Fibroblast of gingiva (primary cell): Measurements from ENCODE around the gene GPR152.
"Not testable (repeated sequence)": the region's sequence is repeated elsewhere in the genome, so short reads cannot be mapped to it uniquely, and the experiment has no call there.

ENCODE experiments used
- DNase-seq: peaks from one replicate; pipeline ENCODE4 v3.0.0-alpha.2; 2011; ENCODE audit warnings: low read depth

Gene GPR152

DNA sequence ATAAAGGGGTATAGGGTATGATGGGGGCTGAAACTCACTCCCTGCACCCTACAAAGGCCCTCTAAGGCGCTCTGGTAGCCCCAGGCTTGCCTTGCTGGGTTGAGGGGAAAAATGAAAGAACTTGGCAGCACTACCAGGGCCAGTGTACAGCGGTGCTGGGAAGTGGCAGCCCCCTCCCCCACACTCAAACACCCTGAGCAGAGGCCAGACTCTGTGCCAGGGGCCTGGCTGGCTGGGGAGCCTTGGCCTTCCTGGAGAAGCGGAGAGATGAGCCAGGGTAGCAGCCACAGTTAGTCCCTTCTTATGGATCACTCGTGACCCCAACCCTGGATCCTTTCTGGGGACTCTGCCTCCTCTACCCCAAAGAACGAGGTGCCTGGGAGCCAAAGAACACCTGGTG lies 13.8 kb upstream of the GPR152 start:
- no peak for DNase-seq

DNA sequence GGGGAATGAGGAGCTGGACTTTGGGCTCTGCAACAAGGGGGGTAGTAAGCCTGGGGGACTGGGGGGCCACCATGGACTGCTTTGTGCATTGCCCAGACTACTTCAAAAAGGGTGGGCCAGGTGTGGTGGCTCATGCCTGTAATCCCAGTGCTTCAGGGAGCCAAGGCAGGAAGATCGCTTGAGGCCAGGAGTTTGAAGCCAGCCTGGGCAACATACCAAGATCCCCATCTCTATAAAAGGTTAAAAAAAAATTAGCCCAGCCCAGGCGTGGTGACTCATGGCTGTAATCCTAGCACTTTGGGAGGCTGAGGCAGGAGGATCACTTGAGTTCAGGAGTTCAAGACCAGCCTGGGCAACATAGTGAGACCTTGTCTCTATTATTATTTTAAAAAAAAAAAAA lies 13.0 kb upstream of the GPR152 start:
- DNase-seq: not testable (repeated sequence)

DNA sequence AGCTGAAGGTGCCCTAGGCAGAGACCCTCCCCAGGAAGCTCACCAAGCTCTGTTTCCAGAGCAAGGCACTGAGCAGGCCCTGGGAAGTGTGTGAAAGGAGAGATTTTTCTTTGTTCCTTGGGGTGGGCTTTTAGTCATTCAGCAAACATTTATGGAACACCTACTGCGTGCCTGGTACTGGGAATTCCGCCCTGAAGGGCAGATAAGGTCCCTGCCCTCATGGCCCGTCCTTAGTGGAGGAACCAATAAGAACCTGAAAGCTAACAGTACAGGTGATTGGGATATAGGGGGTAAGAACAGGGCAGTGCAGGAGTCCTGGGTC lies 12.6 kb upstream of the GPR152 start:
- no peak for DNase-seq

DNA sequence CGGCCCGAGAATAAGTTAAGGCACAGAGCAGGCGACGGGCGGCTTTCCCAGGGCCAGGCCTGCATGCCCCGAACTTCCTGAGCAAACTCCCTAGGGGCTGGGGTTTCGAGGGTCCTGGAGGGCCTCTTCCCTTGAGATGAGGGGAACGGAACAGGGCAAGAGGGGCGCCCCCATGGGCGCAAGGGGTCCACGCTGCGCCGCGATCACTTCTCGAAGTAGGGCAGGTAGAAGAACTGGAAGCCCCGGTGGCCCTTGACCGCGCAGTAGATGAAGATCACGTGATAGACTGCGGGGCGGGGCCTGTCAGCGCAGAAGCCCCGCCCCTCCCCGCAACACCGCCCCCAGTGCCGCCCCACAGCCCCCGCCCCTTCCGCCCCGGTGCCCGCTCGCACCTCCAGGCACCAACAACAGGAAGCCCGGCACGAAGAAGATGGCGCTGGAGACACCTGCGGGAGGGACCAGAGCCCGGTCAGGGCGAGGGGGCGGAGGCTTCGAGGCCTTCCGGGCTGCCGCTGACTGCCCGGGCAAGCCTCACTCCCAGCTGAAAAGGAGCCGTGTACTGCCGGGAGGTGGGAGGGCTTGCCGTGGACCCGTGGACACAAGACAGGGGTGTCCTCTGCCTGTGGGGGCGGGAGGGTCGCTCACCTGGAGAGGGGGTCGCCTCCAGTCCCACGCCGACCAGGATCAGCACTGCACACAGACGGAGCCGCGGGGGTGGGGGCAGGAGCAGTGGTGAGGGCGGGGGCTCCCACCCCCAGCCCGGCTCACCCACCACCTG lies 12.1 kb upstream of the GPR152 start:
- peak; percentile 65 for DNase-seq

DNA sequence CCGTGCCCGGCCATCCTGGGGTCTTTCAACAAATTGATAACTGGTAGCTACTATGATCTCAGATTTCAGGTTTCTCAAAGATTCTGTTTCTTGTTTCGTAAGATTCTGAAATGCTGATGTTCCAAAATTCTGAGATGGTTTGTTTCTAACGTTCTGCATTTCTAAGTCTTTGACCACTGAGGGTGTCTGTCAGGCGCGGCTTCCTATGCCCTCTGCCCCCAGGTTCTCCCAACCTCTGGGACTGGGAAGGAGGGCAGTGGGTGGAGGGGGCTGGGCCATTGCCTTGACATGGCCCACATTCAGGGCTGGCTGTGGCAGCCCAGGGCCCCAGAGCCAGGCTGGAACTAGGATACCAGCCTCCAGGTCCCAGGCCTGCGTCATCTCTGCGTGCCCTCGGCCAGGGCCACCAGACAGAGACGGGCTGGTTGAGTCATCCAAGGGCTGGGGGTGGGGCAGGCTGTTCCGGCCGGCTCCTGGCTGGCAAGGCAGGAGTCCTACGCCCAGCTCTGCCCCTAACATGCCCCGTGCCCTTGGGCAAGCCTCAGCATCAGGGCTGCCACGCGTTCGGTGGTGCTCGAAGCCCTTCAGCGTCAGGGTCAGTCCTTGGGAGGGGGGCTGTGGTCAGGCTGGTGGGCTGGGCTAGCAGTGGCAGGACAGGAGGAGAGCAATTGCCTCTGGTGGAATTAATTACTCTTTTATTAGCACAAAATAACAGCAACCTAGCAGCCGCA lies 11.3 kb upstream of the GPR152 start:
- peak; percentile 62 for DNase-seq

DNA sequence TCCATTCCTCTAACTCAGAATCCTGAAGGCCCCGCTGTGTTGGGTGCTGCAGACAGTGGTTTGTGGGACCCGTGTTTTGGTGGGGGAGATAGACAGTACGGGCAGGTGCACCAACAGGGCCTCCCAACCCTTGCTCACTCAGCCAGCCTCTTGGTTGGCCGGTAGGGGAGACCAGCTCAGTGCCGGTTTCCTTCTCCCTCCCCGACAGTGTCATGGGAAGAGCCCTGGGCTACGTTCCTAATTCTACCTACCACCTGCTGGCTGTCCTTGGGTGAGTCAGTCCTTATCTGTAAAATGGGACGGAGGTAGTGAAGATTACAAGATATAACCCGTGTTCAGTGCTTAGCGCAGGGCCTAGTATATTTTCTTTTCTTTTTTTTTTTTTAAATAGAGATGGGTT lies 10.7 kb upstream of the GPR152 start:
- no peak for DNase-seq

DNA sequence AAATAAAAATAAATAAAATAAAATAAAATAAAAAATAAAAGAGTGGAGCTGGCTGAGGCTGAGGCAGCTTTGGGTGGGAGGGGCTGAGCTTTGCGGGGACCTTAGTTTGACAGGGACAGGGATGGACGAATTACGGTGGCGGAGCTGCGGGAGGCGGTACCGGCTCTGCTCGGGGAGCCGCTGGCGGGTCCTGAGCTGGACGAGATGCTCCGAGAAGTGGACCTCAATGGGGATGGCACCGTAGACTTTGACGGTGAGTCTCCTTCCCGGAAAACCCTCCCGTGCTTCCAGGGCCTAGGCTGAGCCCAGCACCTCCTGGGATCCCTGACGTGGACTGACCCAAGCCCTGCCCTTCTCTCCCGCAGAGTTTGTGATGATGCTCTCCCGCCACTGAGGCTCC lies 5.7 kb upstream of the GPR152 start:
- no peak for DNase-seq

DNA sequence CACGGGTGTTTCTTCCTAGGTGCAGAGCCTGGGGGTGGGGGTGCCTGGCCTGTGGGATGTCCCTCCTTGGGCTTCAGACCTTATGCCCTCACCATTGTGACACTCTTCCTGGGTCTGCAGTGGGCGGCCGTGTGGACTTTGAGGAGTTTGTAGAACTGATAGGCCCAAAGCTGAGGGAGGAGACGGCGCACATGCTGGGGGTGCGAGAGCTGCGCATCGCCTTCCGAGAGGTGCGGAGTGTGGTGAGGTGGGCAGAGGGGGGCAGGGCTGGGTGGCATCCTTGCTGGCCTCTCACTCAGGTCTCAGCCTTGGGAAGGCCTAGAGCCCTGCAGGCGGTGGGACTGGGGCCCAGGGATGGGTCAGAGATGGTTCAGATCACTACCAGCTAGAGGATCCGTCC lies 4.9 kb upstream of the GPR152 start:
- DNase-seq: no peak

DNA sequence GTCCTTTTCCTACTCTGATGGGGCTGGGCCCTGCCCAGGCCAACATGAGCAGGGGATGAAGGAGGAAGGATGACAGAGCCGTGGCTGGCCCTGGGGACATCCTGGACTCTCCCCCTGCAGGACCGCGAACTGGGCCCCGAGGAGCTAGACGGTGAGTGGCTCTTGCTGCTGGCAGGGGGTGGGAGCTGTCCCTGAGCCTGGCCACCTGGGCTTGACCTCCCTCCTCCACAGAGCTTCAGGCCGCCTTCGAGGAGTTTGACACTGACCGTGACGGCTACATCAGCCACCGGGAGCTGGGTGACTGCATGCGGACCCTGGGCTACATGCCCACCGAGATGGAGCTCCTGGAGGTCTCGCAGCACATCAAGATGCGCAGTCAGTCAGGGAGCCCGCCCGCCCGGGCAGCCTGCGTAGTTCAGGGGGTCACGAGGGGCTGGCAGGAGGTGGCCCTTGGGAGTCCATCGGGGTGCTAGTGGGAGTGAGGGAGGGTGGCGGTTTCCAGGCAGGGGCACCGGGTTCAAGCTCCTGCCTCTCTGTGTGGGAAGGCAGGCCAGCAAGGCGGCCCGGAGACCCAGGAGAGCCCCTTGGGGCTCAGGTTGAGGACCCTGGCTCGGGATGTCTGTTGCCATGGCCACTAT lies 3.7 kb upstream of the GPR152 start:
- no peak for DNase-seq

DNA sequence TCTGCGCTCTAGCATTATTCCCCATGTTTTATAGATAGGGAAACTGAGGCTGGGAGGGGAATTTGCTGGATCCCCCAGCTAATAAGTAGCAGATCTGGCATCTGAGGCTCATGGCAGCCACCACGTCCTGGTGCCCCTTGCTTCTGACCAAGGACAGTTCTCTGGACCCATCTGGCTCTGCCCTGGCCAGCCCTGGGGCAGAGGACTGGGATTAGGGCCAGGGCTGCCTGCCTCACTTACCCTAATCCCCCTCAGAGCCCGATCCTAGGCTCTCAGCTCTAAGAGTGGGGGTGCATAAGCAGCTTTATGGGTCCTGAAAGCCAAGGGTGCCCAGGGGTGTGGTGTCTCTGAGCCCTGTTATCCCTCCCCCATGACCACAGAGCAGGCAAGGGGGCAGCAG lies 2.5 kb upstream of the GPR152 start, which contains the start of gene CABP4:
Gene CABP4, plus strand, starts transcription at position 301 of the 400 bp plus-strand sequence. Its CDS starts 70 bp downstream, at position 371.
- no peak for DNase-seq

DNA sequence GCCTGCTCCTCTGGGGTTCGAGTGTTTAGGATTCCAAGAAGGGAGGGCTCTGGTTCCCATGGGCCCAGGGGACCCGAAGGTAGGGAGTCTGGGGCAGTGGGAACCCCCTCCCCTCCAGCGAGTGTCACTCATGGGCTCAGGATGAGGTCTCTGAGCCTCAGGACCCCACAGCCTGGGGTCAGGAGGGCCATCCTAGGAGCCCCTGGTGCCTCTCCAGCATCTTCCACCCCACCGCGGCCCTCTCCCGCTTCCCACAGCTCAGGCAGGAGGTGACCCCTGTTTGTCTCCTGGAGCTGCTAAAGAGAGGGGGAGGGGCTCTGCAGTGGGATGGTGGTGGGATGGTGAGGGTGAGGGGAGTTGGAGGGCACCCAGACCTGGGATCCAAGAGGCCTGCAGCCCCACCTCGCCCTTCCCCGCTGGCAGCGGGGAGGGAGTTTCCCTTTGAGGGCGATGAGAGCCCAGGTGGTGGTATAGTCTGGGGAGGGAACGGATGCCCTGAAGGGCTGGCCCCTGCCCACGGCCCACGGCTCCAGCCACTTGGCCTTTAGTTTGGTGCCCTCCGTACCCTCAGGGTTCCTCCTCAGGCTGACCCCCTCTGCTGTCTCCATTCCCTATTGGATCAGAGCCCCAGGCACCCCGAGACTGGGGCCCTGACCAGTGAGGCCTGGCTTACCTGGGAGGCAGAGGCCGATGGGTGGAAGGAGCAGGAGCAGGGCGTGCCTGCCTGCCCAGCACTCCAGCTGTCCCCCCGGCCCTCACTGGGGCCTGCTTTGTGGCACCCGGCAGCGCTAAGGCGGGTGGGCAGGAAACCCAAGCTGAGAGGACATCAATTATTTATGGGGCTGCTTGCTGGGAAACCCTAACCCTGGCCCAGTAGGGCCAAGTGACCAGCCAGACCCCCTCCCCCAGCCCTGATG lies 1.5 kb upstream of the GPR152 start:
- DNase-seq: no peak

DNA sequence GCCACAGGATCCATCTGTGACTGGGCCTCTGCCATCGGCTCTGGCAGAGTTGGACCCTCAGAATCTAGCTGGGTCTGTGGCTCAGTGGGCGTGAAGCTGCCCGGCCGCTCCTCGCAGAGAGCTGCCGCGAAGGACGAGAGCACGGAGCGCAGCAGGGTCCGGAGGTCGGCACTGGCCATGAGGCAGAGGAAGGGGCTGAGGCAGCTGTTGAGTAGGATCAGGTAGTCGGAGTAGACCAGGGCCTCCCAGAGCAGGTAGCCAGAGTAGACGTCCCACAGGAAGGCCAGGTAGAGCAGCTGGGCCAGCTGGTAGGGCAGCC lies 912 bp downstream of the GPR152 start:
- DNase-seq: no peak

DNA sequence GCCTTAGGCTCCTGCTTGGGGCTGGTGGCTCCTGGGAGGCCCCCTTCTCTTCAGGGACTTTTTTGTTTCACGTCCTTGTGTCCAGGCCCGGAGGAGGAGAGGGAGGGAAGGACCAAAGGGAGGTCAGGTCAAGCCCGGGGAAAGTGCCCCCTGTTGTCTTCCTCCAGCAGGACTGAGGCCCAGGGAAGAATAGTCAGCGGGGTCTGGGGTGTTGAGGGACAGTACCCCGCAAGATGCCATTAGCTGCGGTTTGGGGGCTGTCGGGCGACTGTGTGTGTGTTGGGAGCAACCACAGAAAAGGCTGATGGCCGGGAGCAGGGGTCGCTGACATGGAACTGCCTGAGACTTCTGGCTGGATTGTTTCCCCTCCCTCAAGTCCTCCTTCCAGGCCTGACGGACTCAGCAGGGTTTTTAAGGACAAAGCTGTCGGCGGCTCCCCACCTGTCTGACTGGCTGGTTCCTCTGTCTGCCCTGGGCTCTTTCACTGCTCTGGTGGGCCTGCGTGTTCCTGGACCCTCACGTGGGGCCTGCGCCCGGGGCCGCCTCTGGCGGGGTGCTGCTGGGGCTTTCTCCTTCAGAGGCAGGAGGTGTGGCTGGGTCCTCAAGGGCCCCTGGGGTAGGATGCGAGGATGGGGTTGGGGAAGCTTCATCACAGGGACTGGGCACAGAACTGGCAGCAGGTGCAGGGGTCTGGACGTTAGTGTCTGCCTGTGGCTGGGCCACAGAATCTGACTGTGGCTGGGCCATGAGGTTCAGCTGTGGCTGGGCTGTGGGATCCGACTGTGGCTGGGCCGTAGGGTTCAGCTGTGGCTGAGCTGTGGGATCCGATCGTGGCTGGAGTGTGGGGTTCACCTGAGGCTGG lies 1.5 kb downstream of the GPR152 start:
- DNase-seq: no peak

DNA sequence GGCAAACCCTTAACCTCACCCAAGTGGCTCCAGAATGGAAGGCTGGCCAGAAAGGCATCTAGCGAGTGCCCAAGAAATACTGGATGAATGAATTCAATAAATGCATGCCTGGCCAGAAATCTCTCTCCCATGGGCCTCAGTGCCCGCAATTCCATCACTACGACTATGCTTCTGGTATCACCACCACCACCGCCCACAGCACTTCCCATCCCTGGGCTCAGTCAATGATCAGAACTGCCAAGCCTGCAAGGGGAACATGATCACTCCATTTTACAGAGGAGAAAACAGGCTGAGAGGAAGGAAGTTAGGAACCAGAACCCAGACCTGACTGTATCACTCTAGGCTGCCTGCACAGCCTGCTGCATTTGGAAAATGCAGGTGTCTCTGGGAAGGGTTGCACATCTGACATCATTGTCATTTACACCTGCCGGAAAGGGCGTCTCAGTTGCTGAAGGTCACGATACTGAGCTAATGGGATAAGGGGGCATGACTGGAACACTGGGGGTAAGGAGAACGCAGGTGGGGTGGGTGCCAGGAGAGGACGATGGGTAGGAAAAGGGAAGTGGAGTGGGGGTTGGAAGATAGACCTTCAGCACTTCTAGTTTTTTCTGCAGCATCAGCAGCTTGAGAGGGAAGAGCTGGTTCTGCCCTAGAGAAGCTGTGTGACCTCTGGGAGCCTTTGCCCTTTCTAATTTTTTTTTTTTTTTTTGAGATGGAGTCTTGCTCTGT lies 3.2 kb downstream of the GPR152 start:
- no peak for DNase-seq

DNA sequence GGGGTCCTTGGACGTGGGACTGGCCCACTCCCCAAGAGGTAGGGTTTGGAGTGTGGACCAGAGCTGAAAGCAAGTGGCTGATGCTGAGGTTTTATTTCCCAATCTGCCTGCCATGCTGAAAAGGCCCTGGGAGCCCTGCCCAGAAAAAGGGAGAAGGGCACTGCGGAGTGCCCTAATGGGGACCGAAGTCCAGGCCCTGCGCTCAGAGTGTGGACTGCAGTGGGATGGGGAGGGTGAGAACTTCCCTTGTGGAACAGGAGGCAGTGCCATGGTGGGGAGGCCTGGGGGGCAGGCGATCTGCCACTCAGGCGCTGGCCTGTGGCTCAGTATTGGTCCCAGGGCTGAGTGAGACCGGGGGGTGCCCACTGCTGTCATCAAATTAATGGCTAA lies 4.3 kb downstream of the GPR152 start:
- DNase-seq: no peak

DNA sequence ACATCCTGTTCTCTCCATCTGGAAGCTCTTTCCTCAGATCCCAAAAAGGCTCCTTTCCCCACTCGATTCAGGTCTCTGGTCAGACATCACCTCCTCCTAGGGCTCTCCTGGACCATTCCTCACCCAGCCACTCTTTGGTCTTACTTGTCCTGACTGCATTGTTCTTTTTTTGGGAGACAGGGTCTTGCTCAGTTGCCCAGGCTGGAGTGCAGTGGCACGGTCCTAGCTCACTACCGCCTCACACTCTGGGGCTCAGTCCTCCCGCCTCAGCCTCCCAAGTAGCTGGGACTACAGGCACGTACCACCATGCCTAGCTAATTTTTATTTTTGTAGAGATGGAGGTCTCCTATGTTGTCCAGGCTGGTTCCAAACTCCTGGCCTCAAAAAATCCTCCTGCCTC lies 7.0 kb downstream of the GPR152 start:
- no peak for DNase-seq

DNA sequence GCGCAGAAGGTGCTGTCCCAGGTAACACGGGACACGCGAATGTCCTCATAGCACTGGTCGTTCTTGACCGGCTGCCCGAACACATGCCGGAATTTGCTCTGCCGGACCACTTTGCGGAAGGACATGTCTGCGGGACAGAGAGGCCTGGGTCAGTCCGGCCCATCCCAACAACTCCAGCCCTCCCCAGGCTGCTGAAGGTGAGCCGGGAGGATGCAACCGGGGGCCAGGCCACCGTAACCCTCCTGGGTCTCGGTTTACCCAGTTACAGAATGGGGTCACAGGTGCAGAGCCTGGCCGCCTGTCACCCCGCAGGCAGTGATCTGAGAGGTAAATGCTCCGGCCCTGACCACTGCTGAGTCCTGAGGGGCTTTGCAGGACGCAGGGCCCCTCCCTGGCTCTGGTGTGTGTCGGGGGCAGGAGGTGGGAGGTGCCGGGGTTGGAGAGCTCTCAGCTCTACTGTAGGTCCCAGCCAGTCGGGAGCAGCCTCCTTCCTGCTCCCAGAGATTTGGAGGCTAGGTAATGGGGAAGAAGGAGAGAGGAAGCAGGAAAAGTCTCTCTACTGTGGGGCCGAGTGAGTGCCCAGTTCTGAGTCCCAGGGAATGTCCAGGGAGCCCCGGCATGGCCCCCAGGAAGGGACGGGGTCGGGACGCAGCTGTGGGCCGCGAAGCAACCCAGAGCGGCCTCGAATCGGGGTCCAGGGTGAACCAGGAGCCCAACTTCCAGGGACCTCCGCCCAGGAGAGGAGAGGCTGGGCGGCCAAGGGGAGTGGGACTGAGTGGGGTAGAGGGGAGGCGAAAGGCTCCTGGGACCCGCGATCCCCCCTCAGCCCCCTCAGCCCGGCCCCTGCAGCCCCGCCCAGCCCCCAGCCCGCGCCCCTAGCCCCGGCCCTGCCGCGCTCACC lies 9.8 kb downstream of the GPR152 start:
- DNase-seq: no peak

DNA sequence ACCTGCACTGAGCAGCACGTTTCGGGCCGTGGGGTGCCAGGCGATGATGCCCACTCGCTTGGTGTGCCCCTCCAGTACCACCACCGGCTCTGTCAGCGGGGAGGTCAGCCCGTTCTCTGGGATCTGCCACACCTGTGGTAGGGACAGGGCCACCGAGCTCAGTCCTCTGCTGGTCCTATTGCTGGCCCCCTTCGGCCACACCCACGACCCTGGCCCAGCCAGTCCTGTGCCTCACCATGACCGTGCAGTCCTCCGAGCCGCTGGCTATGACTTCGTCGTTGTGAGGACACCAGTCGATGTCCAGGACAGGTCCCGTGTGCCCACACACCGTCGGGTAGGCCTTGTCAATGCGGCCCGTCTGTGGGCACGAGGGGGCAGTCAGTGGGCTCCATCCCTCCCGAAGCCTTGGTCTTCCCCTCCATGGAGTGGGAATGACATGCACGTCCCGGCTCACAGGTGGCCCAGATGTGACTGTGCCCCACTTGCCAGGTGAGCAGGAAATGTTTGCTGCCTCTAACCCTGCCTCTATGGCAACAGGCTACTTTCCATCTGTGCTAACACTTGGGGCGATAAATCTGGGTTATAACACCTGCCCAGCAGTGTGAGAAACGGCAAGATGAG lies 10.7 kb downstream of the GPR152 start:
- DNase-seq: no peak

DNA sequence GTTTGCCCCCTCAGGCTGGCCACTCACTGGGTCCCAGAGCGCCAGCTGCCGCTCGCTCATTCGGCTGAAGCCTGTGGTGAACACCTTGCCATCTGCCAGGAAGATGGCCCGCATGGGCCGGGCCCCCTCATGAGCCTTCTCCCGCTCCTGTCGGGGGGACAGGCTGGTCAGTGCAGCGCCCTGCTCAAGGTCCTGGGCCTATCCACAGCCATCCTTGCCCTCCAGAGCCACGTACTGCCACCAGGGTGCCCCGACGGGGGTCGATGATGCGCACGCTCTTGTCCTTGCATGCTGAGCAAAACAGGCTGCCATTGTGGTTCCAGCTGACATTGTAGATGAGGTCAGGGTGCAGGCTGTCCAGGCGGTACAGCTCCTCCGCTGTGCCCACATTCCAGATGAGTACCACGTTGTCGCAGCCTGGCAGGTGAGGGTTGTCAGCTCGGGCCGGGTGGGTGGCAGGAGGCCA lies 11.4 kb downstream of the GPR152 start:
- no peak for DNase-seq
